ENCODE measurements around the gene GRIN2C. TPM values are rescaled to one million over a fixed set of nuclear protein-coding genes. Genes with fewer than 3 reads are reported as not detected.

The GRIN2C gene
- total and polyA plus RNA-seq, 9 of the 15 experiments (the other 6 are each of a cell fraction or from before 2014, with no cell fraction given): under 0.01 to 0.33 (median 0.10) TPM; not detected in 2

- TF ChIP-seq MNT (conservative IDR thresholded peaks at IDR 0.05) (0 out of 4 replicates have a peak, but pooled peaks of 1 of the 2 experiments have one; percentile 27), SREBF1 (IDR thresholded peaks at IDR 0.05; ENCODE audit: borderline replicate concordance, low read depth, low read length) (no peak), CBFA2T2 (conservative IDR thresholded peaks at IDR 0.05) (peak; percentile 43), TRIM28 (IDR thresholded peaks at IDR 0.05) (0 out of 2 replicates have a peak, but pooled peaks have one; percentile 39), EP400 (IDR thresholded peaks at IDR 0.05) (peak; percentile 53), SMAD1 (IDR thresholded peaks at IDR 0.05; ENCODE audit: low read depth, low read length, partially characterized antibody) (no peak), THRAP3 (IDR thresholded peaks at IDR 0.05; ENCODE audit: borderline replicate concordance) (no peak), MAFK (IDR thresholded peaks at IDR 0.05; ENCODE audit: low read length) (peak; percentile 77), FOSL1 (tag; conservative IDR thresholded peaks at IDR 0.05) (0 out of 2 replicates have a peak, but pooled peaks have one; percentile 11), NBN (IDR thresholded peaks at IDR 0.05; ENCODE audit: low read depth) (peak; percentile 58; the same call in 1 of the 2 replicates), CREB3 (tag; conservative IDR thresholded peaks at IDR 0.05; ENCODE audit: low read depth) (peak; percentile 87; the same call in 1 of the 2 replicates), TCF7 (IDR thresholded peaks at IDR 0.05; ENCODE audit: borderline replicate concordance) (no peak), SUPT5H (IDR thresholded peaks at IDR 0.05) (peak; percentile 37; the same call in 1 of the 2 replicates), HOMEZ (CRISPR knock-in tag; IDR thresholded peaks at IDR 0.05) (0 out of 2 replicates have a peak, but pooled peaks have one; percentile 3), JUND (IDR thresholded peaks at IDR 0.05; ENCODE audit: borderline replicate concordance, low read depth, low read length) (no peak), JUND (tag; IDR thresholded peaks at IDR 0.05; ENCODE audit: borderline replicate concordance, low read depth, low read length) (peak; percentile 68; the same call in 1 of the 3 replicates)
- TF ChIP-seq, protein P1, sequence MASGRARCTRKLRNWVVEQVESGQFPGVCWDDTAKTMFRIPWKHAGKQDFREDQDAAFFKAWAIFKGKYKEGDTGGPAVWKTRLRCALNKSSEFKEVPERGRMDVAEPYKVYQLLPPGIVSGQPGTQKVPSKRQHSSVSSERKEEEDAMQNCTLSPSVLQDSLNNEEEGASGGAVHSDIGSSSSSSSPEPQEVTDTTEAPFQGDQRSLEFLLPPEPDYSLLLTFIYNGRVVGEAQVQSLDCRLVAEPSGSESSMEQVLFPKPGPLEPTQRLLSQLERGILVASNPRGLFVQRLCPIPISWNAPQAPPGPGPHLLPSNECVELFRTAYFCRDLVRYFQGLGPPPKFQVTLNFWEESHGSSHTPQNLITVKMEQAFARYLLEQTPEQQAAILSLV (tag; IDR thresholded peaks at IDR 0.05): peak; percentile 46
- TF ChIP-seq, protein P2, sequence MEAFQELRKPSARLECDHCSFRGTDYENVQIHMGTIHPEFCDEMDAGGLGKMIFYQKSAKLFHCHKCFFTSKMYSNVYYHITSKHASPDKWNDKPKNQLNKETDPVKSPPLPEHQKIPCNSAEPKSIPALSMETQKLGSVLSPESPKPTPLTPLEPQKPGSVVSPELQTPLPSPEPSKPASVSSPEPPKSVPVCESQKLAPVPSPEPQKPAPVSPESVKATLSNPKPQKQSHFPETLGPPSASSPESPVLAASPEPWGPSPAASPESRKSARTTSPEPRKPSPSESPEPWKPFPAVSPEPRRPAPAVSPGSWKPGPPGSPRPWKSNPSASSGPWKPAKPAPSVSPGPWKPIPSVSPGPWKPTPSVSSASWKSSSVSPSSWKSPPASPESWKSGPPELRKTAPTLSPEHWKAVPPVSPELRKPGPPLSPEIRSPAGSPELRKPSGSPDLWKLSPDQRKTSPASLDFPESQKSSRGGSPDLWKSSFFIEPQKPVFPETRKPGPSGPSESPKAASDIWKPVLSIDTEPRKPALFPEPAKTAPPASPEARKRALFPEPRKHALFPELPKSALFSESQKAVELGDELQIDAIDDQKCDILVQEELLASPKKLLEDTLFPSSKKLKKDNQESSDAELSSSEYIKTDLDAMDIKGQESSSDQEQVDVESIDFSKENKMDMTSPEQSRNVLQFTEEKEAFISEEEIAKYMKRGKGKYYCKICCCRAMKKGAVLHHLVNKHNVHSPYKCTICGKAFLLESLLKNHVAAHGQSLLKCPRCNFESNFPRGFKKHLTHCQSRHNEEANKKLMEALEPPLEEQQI (IDR thresholded peaks at IDR 0.05): no peak
Measured at GRCh38 chr17:74875977-74876593, 16.4 kb upstream of the GRIN2C start (continued).

All from K562 (cell line).